Measurements from ENCODE around the gene MBIP.
"Not testable (repeated sequence)": the region's sequence is repeated elsewhere in the genome, so short reads cannot be mapped to it uniquely, and the experiment has no call there.

Gene MBIP

GRCh38 chr14:36320200-36320896 is at the start of gene MBIP:
Gene MBIP (minus strand): TSS chr14:36320637. CDS start chr14:36320588, 49 bp downstream.
- DNase-seq (ENCODE audit: low read depth): peak; percentile 70

- no peak for DNase-seq (ENCODE audit: low read depth)
Observed at GRCh38 chr14:36367985-36368774, 47.7 kb upstream of the MBIP start.

GRCh38 chr14:36365766-36366165 is 45.3 kb upstream of the MBIP start:
- no peak for DNase-seq (ENCODE audit: low read depth)

GRCh38 chr14:36363704-36364103 is 43.3 kb upstream of the MBIP start:
- DNase-seq (ENCODE audit: low read depth): no peak

GRCh38 chr14:36362648-36363047 is 42.2 kb upstream of the MBIP start:
- no peak for DNase-seq (ENCODE audit: low read depth)

- DNase-seq (ENCODE audit: low read depth): no peak
Observed at GRCh38 chr14:36361210-36361853, 40.9 kb upstream of the MBIP start.

GRCh38 chr14:36356862-36357261 is 36.4 kb upstream of the MBIP start:
- DNase-seq (ENCODE audit: low read depth): no peak

GRCh38 chr14:36346052-36346451 is 25.6 kb upstream of the MBIP start:
- no peak for DNase-seq (ENCODE audit: low read depth)

GRCh38 chr14:36344211-36344610 is 23.8 kb upstream of the MBIP start:
- DNase-seq (ENCODE audit: low read depth): no peak

- DNase-seq (ENCODE audit: low read depth): not testable (repeated sequence)
Observed at GRCh38 chr14:36341811-36342210, 21.4 kb upstream of the MBIP start.

GRCh38 chr14:36340276-36340890 is 19.9 kb upstream of the MBIP start:
- no peak for DNase-seq (ENCODE audit: low read depth)

GRCh38 chr14:36339816-36340215 is 19.4 kb upstream of the MBIP start:
- no peak for DNase-seq (ENCODE audit: low read depth)

GRCh38 chr14:36333119-36333518 is 12.7 kb upstream of the MBIP start:
- DNase-seq (ENCODE audit: low read depth): no peak

- not testable (repeated sequence) for DNase-seq (ENCODE audit: low read depth)
Observed at GRCh38 chr14:36327573-36327972, 7.1 kb upstream of the MBIP start.

GRCh38 chr14:36325853-36326252 is 5.4 kb upstream of the MBIP start:
- no peak for DNase-seq (ENCODE audit: low read depth)

GRCh38 chr14:36324897-36325296 is 4.5 kb upstream of the MBIP start:
- no peak for DNase-seq (ENCODE audit: low read depth)

GRCh38 chr14:36320897-36321381 is 502 bp upstream of the MBIP start:
- no peak for DNase-seq (ENCODE audit: low read depth)

- DNase-seq (ENCODE audit: low read depth): no peak
Observed at GRCh38 chr14:36319899-36320199, 588 bp downstream of the MBIP start.

GRCh38 chr14:36317650-36318049 is 2.8 kb downstream of the MBIP start:
- no peak for DNase-seq (ENCODE audit: low read depth)

- no peak for DNase-seq (ENCODE audit: low read depth)
Observed at GRCh38 chr14:36316131-36316530, 4.3 kb downstream of the MBIP start.

GRCh38 chr14:36315159-36315853 is 5.1 kb downstream of the MBIP start:
- no peak for DNase-seq (ENCODE audit: low read depth)

GRCh38 chr14:36313898-36314297 is 6.5 kb downstream of the MBIP start:
- no peak for DNase-seq (ENCODE audit: low read depth)

Data from stimulated activated CD8-positive, alpha-beta memory T cell treated with anti-CD3 and anti-CD28 coated beads, Interleukin-15, amount 100 ng/mL, for 24 hours (primary cell).